IMR-90 (cell line): Measurements from ENCODE around the gene LEKR1. TPM values are rescaled to one million over a fixed set of nuclear protein-coding genes. Genes with fewer than 3 reads are reported as not detected.

Experiments
- ATAC-seq: fragments of 200-7000 bp; cut with Tn5 transposase; 2 replicates; pipeline ENCODE4 v1.9.1; 2020; ENCODE audit warnings: low read depth, mild to moderate bottlenecking, moderate library complexity
- BruUV-seq: library from RNA; stranded (reverse); fragments of 400-500 nt; replicated peaks from 2 replicates; lab custom pipeline; 2021; lab: Mats Ljungman, UMichigan
- CTCF ChIA-PET: fragments of 300-600 bp; formaldehyde crosslinking; extraction: SDS; loops from one replicate; lab custom pipeline; 2021; ENCODE audit warnings: antibody characterized with exemption; lab: Yijun Ruan, JAX
- POLR2A ChIA-PET: fragments of 300-600 bp; sonication (Branson Sonifier 250); formaldehyde crosslinking; loops from one replicate; lab custom pipeline; 2022; ENCODE audit warnings: antibody characterized with exemption; ENCODE audit not compliant: unreplicated experiment; lab: Charles Lee
- DNase-seq: peaks from one replicate; pipeline ENCODE4 v3.0.0; 2013
- H2AFZ ChIP-seq: replicated peaks from 2 replicates; pipeline ENCODE3; 2013; ENCODE audit warnings: low read length, mild to moderate bottlenecking; ENCODE audit not compliant: poor library complexity
- H2AK5ac ChIP-seq: 2 replicates; pipeline ENCODE4 v1.6.1; 2013; ENCODE audit warnings: low read depth, low read length, inconsistent platforms
- H2AK9ac ChIP-seq: replicated peaks from 2 replicates; pipeline ENCODE3; 2013; ENCODE audit warnings: mild to moderate bottlenecking, low read depth, low read length, moderate library complexity; ENCODE audit not compliant: poor library complexity
- H2BK120ac ChIP-seq: 2 replicates; pipeline ENCODE4 v1.6.1; 2013; ENCODE audit warnings: low read depth, low read length, inconsistent platforms
- H2BK15ac ChIP-seq: 3 replicates; pipeline ENCODE4 v1.6.1; 2013; ENCODE audit warnings: low read depth, low read length, inconsistent platforms
- H2BK20ac ChIP-seq: 2 replicates; pipeline ENCODE4 v1.6.1; 2013; ENCODE audit warnings: low read depth, mild to moderate bottlenecking, inconsistent platforms, low read length, moderate library complexity
- H2BK5ac ChIP-seq: 2 replicates; pipeline ENCODE4 v1.6.1; 2013; ENCODE audit warnings: mild to moderate bottlenecking, low read depth, low read length, inconsistent platforms; ENCODE audit not compliant: poor library complexity, severe bottlenecking
- H3K14ac ChIP-seq: replicated peaks from 2 replicates; pipeline ENCODE4 v1.6.1; 2013; ENCODE audit warnings: low read depth, low read length, inconsistent platforms
- H3K18ac ChIP-seq: 2 replicates; pipeline ENCODE4 v1.6.1; 2013; ENCODE audit warnings: low read depth, low read length, control low read depth
- H3K23ac ChIP-seq: 2 replicates; pipeline ENCODE4 v1.6.1; 2013; ENCODE audit warnings: low read depth, low read length, inconsistent platforms
- H3K27ac ChIP-seq: 2 replicates; pipeline ENCODE4 v1.5.1; 2013; ENCODE audit warnings: mild to moderate bottlenecking, control low read depth, low read length; ENCODE audit not compliant: insufficient read depth
- H3K27me3 ChIP-seq: 2 replicates; pipeline ENCODE4 v1.6.1; 2013; ENCODE audit warnings: low read length; ENCODE audit not compliant: control insufficient read depth, insufficient read depth
- H3K36me3 ChIP-seq: 2 replicates; pipeline ENCODE4 v1.6.1; 2013; ENCODE audit warnings: low read length, mixed read lengths; ENCODE audit not compliant: control insufficient read depth, insufficient read depth
- H3K4ac ChIP-seq: 2 replicates; pipeline ENCODE4 v1.6.1; 2013; ENCODE audit warnings: low read depth, low read length, inconsistent platforms
- H3K4me1 ChIP-seq: 2 replicates; pipeline ENCODE4 v1.6.1; 2013; ENCODE audit warnings: low read length, mixed read lengths; ENCODE audit not compliant: control insufficient read depth, insufficient read depth
- H3K4me2 ChIP-seq: 2 replicates; pipeline ENCODE4 v1.6.1; 2013; ENCODE audit warnings: low read depth, mild to moderate bottlenecking, control low read depth, low read length, moderate library complexity
- H3K4me3 ChIP-seq: 2 replicates; pipeline ENCODE4 v1.5.1; 2013; ENCODE audit warnings: low read depth, mild to moderate bottlenecking, control low read depth, low read length, moderate library complexity; ENCODE audit not compliant: insufficient read depth
- H3K56ac ChIP-seq: 2 replicates; pipeline ENCODE4 v1.6.1; 2013; ENCODE audit warnings: low read length, inconsistent platforms; ENCODE audit not compliant: insufficient read depth; ENCODE audit errors: extremely low read depth
- H3K79me1 ChIP-seq, 2 experiments: 2 replicates each; pipeline ENCODE4 v1.6.1; 2013; ENCODE audit warnings: low read length in 2 of 2, inconsistent platforms in 1 of 2, low read depth in 1 of 2
- H3K9ac ChIP-seq: 2 replicates; pipeline ENCODE4 v1.6.1; 2013; ENCODE audit warnings: low read depth, low read length, control low read depth
- H3K9me1 ChIP-seq: 2 replicates; pipeline ENCODE4 v1.6.1; 2013; ENCODE audit warnings: low read length, inconsistent platforms; ENCODE audit not compliant: insufficient read depth
- H3K9me3 ChIP-seq: 2 replicates; pipeline ENCODE4 v1.6.1; 2013; ENCODE audit warnings: low read length; ENCODE audit not compliant: control insufficient read depth, insufficient read depth
- H4K20me1 ChIP-seq: 2 replicates; pipeline ENCODE4 v1.6.1; 2013; ENCODE audit warnings: low read length, inconsistent platforms; ENCODE audit not compliant: insufficient read depth
- H4K5ac ChIP-seq: 2 replicates; pipeline ENCODE4 v1.6.1; 2013; ENCODE audit warnings: mild to moderate bottlenecking, low read depth, low read length, control low read depth
- H4K8ac ChIP-seq, 2 experiments: 2 replicates each; pipeline ENCODE4 v1.6.1; 2013; ENCODE audit warnings: low read depth in 2 of 2, low read length in 2 of 2, control low read depth in 1 of 2, inconsistent platforms in 1 of 2
- H4K91ac ChIP-seq: 2 replicates; pipeline ENCODE4 v1.6.1; 2013; ENCODE audit warnings: low read depth, low read length, inconsistent platforms; ENCODE audit not compliant: insufficient read depth
- BHLHE40 ChIP-seq: fragments of 150-350 bp; IDR thresholded peaks from 2 replicates; pipeline ENCODE4 v1.6.1; 2016; ENCODE audit warnings: mild to moderate bottlenecking, low read depth, low read length
- CEBPB ChIP-seq: IDR thresholded peaks from 2 replicates; pipeline ENCODE4 v1.6.1; 2012; ENCODE audit warnings: low read depth, low read length, improper control_type of control experiment
- CHD1 ChIP-seq: IDR thresholded peaks from 2 replicates; pipeline ENCODE4 v1.6.1; 2012; ENCODE audit warnings: low read depth, low read length, improper control_type of control experiment
- CTCF ChIP-seq: conservative IDR thresholded peaks from 2 replicates; pipeline ENCODE4 v1.5.1; 2012; ENCODE audit warnings: mild to moderate bottlenecking, low read depth, low read length, improper control_type of control experiment
- ELK1 ChIP-seq: fragments of 150-350 bp; IDR thresholded peaks from 2 replicates; pipeline ENCODE4 v1.6.1; 2016; ENCODE audit warnings: low read depth, mild to moderate bottlenecking, low read length, moderate library complexity, borderline replicate concordance
- FOS ChIP-seq: fragments of 150-350 bp; IDR thresholded peaks from 2 replicates; pipeline ENCODE4 v1.6.1; 2016; ENCODE audit warnings: low read depth, low read length
- MAFK ChIP-seq: IDR thresholded peaks from 2 replicates; pipeline ENCODE4 v1.6.1; 2012; ENCODE audit warnings: low read depth, low read length, improper control_type of control experiment
- MAZ ChIP-seq: IDR thresholded peaks from 2 replicates; pipeline ENCODE4 v1.6.1; 2012; ENCODE audit warnings: low read depth, mild to moderate bottlenecking, low read length, improper control_type of control experiment, moderate library complexity, borderline replicate concordance
- MXI1 ChIP-seq: IDR thresholded peaks from 2 replicates; pipeline ENCODE4 v1.6.1; 2012; ENCODE audit warnings: low read depth, mild to moderate bottlenecking, low read length, moderate library complexity, borderline replicate concordance
- NFE2L2 ChIP-seq: fragments of 150-350 bp; IDR thresholded peaks from 2 replicates; pipeline ENCODE4 v1.6.1; 2016; ENCODE audit warnings: low read depth, mild to moderate bottlenecking, low read length
- POLR2A ChIP-seq: IDR thresholded peaks from 2 replicates; pipeline ENCODE4 v1.6.1; 2012; ENCODE audit warnings: mild to moderate bottlenecking, low read depth, low read length
- RAD21 ChIP-seq: IDR thresholded peaks from 2 replicates; pipeline ENCODE4 v1.6.1; 2012; ENCODE audit warnings: low read length, improper control_type of control experiment
- RCOR1 ChIP-seq: IDR thresholded peaks from 2 replicates; pipeline ENCODE4 v1.6.1; 2012; ENCODE audit warnings: mild to moderate bottlenecking, low read length, improper control_type of control experiment; ENCODE audit not compliant: insufficient replicate concordance
- RFX5 ChIP-seq: IDR thresholded peaks from 2 replicates; pipeline ENCODE4 v1.8.0; 2012; ENCODE audit warnings: low read depth, mild to moderate bottlenecking, low read length, moderate library complexity
- SMC3 ChIP-seq: fragments of 150-350 bp; IDR thresholded peaks from 2 replicates; pipeline ENCODE4 v1.6.1; 2016; ENCODE audit warnings: low read depth, mild to moderate bottlenecking, antibody characterized with exemption, low read length, moderate library complexity
- USF2 ChIP-seq: fragments of 150-350 bp; IDR thresholded peaks from 2 replicates; pipeline ENCODE4 v1.6.1; 2017; ENCODE audit warnings: mild to moderate bottlenecking, antibody characterized with exemption, low read length, low read depth
- WGBS, 2 experiments: methylation state at CpG; one replicate each; pipeline versions ENCODE4 v1.1.5 to v1.1.7; 2013; ENCODE audit warnings: missing lambda C conversion rate in 2 of 2; ENCODE audit not compliant: insufficient read length in 1 of 2; ENCODE audit errors: extremely low coverage in 2 of 2; 5-methylcytosine and 5-hydroxymethylcytosine counted together
- dilution Hi-C: fragments of 300-500 bp; cut with HindIII; formaldehyde crosslinking; loops from one replicate; pipeline ENCODE4 v1.14.3; 2018; ENCODE audit warnings: low sequenced_read_pairs; ENCODE audit not compliant: unreplicated experiment
- in situ Hi-C: fragments of 300-500 bp; cut with MboI; formaldehyde crosslinking; loops from 3 replicates; pipeline ENCODE4 v1.14.3; 2019; ENCODE audit warnings: low sequenced_read_pairs, inconsistent platforms, mixed read lengths
- intact Hi-C: fragments of 100-400 bp; cut with micrococcal nuclease; formaldehyde crosslinking; loops from 2 replicates; pipeline ENCODE4 v1.10.0; 2022
- polyA plus RNA-seq, 3 experiments: library from polyadenylated mRNA; depleted of rRNA; stranded (reverse); fragments of >200 nt; gene quantifications; 2 replicates each; pipeline ENCODE4 v1.2.3, GENCODE V29; 2012; ENCODE audit warnings: low replicate concordance in 1 of 3
- total RNA-seq: library from RNA; depleted of rRNA; stranded (reverse); fragments of >200 nt; gene quantifications from 2 replicates; pipeline ENCODE4 v1.2.3, GENCODE V29; 2012

LEKR1 gene
- total and polyA plus RNA-seq, 2 of the 4 experiments (the other 2 are of a cell fraction), result 0.19 to 0.36 TPM

- H4K8ac ChIP-seq, result no peak overlapping the region
- no peak overlapping the region for H2AK9ac ChIP-seq
- TF ChIP-seq USF2 (no peak), POLR2A (no peak), SMC3 (no peak), CTCF (no peak), ELK1 (no peak), RAD21 (no peak), MXI1 (no peak), MAZ (no peak), CHD1 (no peak), MAFK (no peak), BHLHE40 (no peak), CEBPB (no peak), RFX5 (no peak), NFE2L2 (no peak), FOS (no peak), RCOR1 (no peak)
- H2BK20ac ChIP-seq, result no peak overlapping the region
- no peaks in the 10 kb centered on the region for H3K9me3 ChIP-seq
- no peak overlapping the region for H2AFZ ChIP-seq
- no CpG with 5 or more reads among the region's 2 CpGs for WGBS, 2 experiments
- BruUV-seq, result no TSS peak
- dilution Hi-C loops, result no loop called here
- no peak overlapping the region for H3K27ac ChIP-seq
- H3K27me3 ChIP-seq, result no peaks in the 10 kb centered on the region
- ChIA-PET CTCF (no interaction called here), POLR2A (no interaction called here)
- no peak overlapping the region for H3K4me2 ChIP-seq
- H3K36me3 ChIP-seq, result no peaks in the 10 kb centered on the region
- H3K4me3 ChIP-seq, result no peak overlapping the region
- no peak overlapping the region for H4K91ac ChIP-seq
- intact Hi-C loops, result no loop called here
- no peak overlapping the region for H2BK120ac ChIP-seq
- H2BK5ac ChIP-seq, result no peak overlapping the region
- no peaks in the 10 kb centered on the region for H3K9me1 ChIP-seq
- no peak overlapping the region for H3K18ac ChIP-seq
- H3K79me1 ChIP-seq, result no peaks in the 10 kb centered on the region
- no peak overlapping the region for H3K23ac ChIP-seq
- H3K9ac ChIP-seq, result no peak overlapping the region
- ATAC-seq (no peak), DNase-seq (no peak)
- no peaks in the 10 kb centered on the region for H3K4me1 ChIP-seq
- in situ Hi-C loops, result no loop called here
- no peak overlapping the region for H3K56ac ChIP-seq
- no peak overlapping the region for H4K5ac ChIP-seq
- H2AK5ac ChIP-seq, result no peak overlapping the region
- H4K20me1 ChIP-seq, result no peaks in the 10 kb centered on the region
- no peak overlapping the region for H3K14ac ChIP-seq
- no peak overlapping the region for H3K4ac ChIP-seq
- no peak overlapping the region for H2BK15ac ChIP-seq
Measured at GRCh38 chr3:156906275-156906674, 80.1 kb downstream of the LEKR1 start.
